ENCODE results near the gene ATP6AP1.
"Not testable (repeated sequence)": the region's sequence is repeated elsewhere in the genome, so short reads cannot be mapped to it uniquely, and the experiment has no call there.

DNA sequence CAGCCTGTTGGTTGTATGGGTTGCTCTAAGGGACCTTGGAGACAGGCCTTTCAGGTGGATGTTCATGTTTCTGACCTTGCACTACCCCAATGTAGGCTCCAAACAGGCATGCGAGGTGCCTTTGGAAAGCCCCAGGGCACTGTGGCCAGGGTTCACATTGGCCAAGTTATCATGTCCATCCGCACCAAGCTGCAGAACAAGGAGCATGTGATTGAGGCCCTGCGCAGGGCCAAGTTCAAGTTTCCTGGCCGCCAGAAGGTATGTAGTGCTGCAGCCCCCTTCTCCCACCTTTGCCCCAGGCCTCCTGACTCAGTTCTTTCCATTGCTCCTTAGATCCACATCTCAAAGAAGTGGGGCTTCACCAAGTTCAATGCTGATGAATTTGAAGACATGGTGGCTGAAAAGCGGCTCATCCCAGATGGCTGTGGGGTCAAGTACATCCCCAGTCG is 28.1 kb upstream of the ATP6AP1 start:
- TF ChIP-seq CTCF (IDR thresholded peaks at IDR 0.05; ENCODE audit: low read depth, low read length, poor library complexity, severe bottlenecking); EZH2phosphoT487 (IDR thresholded peaks at IDR 0.05; ENCODE audit: borderline replicate concordance, low read length): not testable (repeated sequence)

All from DOHH2 (cell line).